AG10803 (cell line): ENCODE results near the gene BOK.

ENCODE experiments used
- DNase-seq: peaks from one replicate; pipeline ENCODE4 v3.0.0; 2010; ENCODE audit warnings: low read depth
- H3K4me3 ChIP-seq: 2 replicates; pipeline ENCODE4 v1.5.1; 2011; ENCODE audit warnings: mild to moderate bottlenecking, low read length, control low read depth
- TF ChIP-seq, protein P1 (sequence below): conservative IDR thresholded peaks from 2 replicates; pipeline ENCODE4 v1.5.1; 2011; ENCODE audit warnings: mild to moderate bottlenecking, low read length, control low read depth, inconsistent platforms

The BOK gene

DNA sequence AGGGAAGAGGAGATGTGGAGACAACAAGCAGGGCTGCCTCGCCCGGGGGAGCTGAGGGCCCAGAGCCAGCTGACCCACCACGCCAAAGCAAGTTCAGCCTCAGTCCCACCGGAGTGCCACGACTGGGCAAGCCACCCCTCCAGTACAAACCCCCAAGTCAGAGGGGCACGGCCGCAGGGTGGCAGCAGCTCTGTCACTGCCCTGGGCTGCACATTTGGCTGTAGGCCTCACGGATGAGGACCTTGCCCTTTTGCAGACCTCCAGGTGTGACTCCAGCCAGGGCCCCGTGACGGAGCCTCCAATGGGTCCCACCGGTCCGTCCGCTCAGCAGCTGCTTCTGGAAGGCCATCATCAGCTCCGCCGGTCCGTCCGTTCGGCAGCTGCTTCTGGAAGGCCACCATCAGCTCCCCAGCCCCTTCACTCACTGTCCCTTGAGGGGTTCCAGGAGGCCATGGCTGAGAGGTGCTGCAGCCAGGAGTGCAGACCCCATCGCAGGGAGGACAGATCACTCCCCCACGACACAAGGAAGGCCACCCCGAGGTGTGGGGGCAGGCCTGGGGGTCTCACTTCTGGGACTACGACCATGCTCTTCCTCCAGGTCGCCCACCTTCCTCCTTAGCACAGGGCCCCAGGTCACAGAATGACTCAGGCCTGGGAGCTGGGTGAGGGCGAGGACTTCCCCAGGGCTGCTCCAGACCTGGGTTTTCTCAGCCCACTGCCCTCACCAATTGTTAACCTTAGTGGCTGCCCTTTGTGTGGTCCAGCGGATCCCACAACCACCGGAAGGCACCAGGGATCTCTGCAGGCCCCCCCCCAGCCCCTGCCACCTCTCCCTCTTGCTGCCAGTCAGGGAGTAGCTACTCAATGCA, 25.6 kb upstream of the BOK start:
- no peak overlapping the region for H3K4me3 ChIP-seq
- DNase-seq, result no peak
- TF ChIP-seq, protein P1, sequence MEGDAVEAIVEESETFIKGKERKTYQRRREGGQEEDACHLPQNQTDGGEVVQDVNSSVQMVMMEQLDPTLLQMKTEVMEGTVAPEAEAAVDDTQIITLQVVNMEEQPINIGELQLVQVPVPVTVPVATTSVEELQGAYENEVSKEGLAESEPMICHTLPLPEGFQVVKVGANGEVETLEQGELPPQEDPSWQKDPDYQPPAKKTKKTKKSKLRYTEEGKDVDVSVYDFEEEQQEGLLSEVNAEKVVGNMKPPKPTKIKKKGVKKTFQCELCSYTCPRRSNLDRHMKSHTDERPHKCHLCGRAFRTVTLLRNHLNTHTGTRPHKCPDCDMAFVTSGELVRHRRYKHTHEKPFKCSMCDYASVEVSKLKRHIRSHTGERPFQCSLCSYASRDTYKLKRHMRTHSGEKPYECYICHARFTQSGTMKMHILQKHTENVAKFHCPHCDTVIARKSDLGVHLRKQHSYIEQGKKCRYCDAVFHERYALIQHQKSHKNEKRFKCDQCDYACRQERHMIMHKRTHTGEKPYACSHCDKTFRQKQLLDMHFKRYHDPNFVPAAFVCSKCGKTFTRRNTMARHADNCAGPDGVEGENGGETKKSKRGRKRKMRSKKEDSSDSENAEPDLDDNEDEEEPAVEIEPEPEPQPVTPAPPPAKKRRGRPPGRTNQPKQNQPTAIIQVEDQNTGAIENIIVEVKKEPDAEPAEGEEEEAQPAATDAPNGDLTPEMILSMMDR, result no peak

DNA sequence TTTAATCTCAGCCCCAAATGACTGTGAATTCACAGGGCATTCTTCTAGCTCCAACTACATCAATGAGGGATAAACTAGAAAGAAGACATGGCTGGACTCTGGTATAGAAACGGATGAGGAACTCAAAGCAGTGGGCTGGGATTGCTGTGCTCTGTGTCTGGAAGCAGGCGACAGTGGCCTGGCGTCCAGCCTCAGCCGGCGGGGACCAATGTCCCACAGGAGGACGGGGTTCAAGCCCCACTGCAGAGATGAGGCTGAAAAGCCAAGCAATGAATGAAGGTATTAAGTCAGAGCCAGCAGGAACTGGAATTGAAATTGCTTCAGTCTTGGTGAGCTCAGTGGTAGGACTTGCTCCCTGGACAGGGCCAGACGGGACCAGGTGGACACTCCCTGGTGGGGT, 24.3 kb upstream of the BOK start:
- TF ChIP-seq, protein P1, result no peak
- DNase-seq, result no peak
- no peak overlapping the region for H3K4me3 ChIP-seq

DNA sequence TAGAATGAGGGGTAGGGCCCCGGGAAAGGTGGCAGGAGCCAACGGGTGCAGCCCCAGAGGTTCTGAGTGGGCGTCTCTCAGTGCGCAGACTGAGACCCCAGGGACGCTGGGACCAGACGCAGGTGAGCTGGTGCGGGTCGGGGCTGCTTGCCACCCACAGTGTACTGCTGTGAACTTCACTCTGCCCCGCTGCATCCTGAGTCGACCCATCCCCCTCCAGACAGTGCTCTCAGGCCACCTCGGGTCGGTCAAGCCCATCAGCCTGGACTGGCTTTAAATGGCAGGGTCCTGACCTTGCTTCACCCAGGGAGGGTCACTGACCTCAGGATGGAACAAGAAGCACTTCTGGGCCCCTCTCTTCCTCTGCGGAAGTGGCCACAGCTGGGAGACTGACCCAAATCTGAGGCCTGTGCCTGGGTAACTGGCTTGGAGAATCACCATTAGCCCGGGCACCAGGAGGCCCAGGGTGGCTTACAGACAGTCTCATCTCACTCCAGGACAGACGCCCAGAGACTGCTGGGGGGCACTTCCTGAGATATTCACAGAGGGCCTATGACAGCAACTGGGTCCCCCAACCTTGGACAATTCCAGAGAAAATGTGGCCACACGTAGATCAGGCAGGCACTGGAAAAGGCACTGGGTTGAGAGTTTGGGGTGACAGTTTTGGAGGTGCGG, 23.7 kb upstream of the BOK start:
- TF ChIP-seq, protein P1, result no peak
- no peak for DNase-seq
- H3K4me3 ChIP-seq, result no peak overlapping the region

DNA sequence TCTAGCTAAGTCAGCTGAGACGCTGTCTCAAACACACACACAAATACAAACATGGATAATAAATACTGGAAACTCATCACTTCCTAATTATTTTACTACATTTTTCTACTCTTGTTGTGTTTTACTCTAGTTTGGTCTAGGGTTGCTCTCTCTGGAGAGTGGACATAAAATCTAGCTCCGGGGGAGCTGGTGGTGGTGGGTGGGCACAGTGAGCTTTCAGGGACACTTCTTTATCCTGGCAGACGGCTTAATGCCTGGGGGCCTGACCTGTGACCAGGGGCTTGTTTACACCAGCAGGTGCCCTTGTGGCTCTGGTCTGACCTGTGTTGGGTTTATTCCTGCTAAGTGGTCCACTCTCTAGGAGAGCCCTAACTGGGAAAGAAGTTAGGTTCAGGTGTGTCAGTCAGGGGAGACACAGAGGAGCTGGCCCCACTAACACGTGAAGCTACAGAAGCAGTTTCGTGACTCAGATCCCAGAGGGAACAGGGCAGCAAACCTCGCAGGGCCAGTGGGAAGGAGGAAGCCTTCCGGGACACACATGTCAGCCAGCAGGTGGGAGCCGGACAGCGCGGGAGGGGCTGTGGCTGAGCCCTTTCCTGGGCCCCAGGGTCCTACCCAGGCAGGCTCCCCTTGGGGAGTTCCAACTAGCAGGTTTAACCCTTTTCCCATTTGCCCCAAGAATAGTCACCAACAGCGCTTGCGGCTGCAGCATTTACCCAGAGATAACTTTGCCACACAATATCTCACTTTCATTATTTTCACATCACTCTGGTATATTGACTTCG, 22.5 kb upstream of the BOK start:
- DNase-seq, result no peak
- H3K4me3 ChIP-seq, result no peak overlapping the region
- TF ChIP-seq, protein P1, result no peak

DNA sequence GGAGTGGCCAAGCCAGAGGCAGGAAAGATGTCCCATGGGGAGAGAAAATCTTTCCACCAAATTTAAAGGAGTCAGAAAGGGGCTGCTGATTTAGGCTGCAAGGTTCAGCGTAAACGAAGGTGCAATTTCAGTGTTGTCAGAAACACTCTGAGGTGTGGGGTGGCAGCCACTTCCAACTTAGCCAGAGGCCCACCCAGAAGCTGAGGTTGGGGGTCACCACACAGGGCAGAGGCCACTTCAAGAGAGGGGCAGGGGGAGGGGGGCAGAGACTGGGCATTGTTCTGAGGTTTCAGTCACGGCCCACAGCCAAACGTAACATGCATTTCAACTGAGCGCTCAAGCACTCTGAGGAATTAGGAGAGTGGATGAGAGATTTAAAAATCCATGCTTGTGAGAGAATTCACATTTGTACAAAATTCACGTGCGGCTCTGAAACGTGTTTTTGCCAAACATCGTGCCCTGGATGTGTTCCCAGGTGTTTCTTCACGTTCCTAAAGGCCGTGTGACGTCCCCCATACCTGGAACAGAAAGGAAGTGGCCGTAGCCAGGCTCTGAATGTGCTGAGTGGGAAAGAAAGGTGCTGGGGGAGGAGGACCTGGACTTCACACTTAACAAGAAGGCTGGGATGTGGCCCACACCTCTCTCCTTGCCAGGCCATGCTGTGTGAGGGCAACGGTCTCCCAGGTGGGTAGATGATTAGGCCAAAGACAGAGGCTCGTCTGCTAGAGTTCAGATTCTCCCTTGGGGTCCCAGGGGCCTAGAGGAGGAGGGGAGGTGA, 19.5 kb upstream of the BOK start:
- DNase-seq, result no peak
- TF ChIP-seq, protein P1, result no peak
- H3K4me3 ChIP-seq, result no peak overlapping the region

DNA sequence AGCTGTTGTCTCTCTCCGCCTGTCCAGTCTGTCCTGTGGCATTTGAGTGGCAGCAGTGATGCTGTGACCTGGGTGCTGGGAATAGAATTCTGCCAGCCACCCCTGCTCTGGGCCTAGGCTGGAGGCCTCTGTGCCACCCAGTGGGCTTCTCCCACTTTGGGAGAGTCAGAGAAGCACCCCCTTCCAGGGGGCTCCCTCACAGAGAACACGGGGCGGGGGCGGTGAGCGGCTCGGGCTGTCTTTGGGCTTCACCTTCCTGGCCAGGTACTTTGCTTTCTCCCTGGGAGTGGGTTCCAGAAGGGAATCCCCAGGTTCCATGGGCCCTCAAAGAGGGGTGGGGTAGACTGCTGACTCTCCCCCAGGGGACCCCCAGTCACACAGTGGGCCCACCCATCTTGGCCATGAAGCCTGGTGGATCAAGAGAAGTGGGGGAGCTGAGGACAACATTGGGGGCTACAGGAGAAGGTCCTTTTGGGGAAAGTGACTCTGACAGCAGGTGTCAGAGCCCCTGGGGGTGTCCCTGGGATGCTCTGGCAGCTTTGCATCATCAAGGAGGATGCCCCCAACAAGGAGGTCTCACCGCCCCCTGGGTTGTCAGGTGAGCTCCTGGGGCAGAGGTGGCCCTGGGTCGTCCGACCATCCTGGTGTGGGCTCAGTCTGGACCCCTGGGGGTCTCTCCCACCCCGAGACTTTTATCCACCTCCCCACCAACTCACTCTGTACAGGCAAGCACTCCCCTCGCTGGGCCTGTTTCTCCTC, 18.8 kb upstream of the BOK start:
- no peak for DNase-seq
- no peak overlapping the region for H3K4me3 ChIP-seq
- TF ChIP-seq, protein P1, result no peak
